ENCODE measurements around the gene GJB2.

GRCh38 chr13:20206698-20207235 is 14.0 kb upstream of the GJB2 start:
- TF ChIP-seq CTCF (conservative IDR thresholded peaks at IDR 0.05 in 1 of 2, IDR thresholded peaks at IDR 0.05 in 1 of 2; ENCODE audit: low read depth in 1 of 2, low read length in 2 of 2) (no peak), EZH2 (IDR thresholded peaks at IDR 0.05; ENCODE audit: low read length, missing control alignments) (no peak)

Data from fibroblast of lung (primary cell).